K562 (cell line): ENCODE measurements around the gene PTTG1IP. TPM values are rescaled to one million over a fixed set of nuclear protein-coding genes. Genes with fewer than 3 reads are reported as not detected.

ENCODE experiments used
- ATAC-seq: fragments of 200-7000 bp; cut with Tn5 transposase; 3 replicates; pipeline ENCODE4 v1.9.1; 2020; ENCODE audit warnings: moderate library complexity
- BruUV-seq: library from RNA; stranded (reverse); fragments of 400-500 nt; replicated peaks from 2 replicates; lab custom pipeline; 2021; lab: Mats Ljungman, UMichigan
- CTCF ChIA-PET: fragments of 300-600 bp; formaldehyde crosslinking; extraction: SDS; loops from one replicate; lab custom pipeline; 2021; ENCODE audit warnings: low intra/inter-chr PET ratio; lab: Yijun Ruan, JAX
- POLR2A ChIA-PET: fragments of 300-600, 350-650 bp; sonication (Branson Sonifier 250); formaldehyde crosslinking; extraction: SDS; loops from one replicate; lab custom pipeline; 2021; ENCODE audit warnings: antibody characterized with exemption, inconsistent platforms; lab: Yijun Ruan, JAX
- DNase-seq, 4 experiments: peaks; one replicate each; pipeline versions ENCODE4 v3.0.0 to v3.0.0-alpha.2; 2011 to 2018; ENCODE audit warnings: low spot score in 3 of 4, mixed read lengths in 3 of 4; ENCODE audit errors: extremely low read depth in 1 of 4
- FAIRE-seq: peaks from 2 replicates; lab custom pipeline; 2011; peaks lifted over from hg19 to GRCh38; lab: Jason Lieb, UNC
- H2AFZ ChIP-seq: 2 replicates; pipeline ENCODE4 v1.6.0; 2011; ENCODE audit warnings: low read depth, low read length, control low read depth, inconsistent platforms
- H3K27ac ChIP-seq: fragments of 200-600 bp; 3 replicates; pipeline ENCODE4 v1.8.0; 2011; ENCODE audit warnings: low read depth, mild to moderate bottlenecking, control low read depth, inconsistent platforms, low read length, moderate library complexity, mixed read lengths; ENCODE audit errors: extremely low read depth
- H3K27me3 ChIP-seq, 2 experiments: fragments of 300-600 bp in 1 of 2; 2 replicates in 1 of 2; 3 replicates in 1 of 2; pipeline versions ENCODE4 v1.6.0 to v1.8.0; 2011; ENCODE audit warnings: inconsistent platforms in 2 of 2, low read length in 2 of 2, mild to moderate bottlenecking in 1 of 2, mixed read lengths in 1 of 2, moderate library complexity in 1 of 2; ENCODE audit not compliant: control insufficient read depth in 2 of 2, insufficient read depth in 2 of 2
- H3K36me3 ChIP-seq: fragments of 300-600 bp; 3 replicates; pipeline ENCODE4 v1.8.0; 2011; ENCODE audit warnings: mild to moderate bottlenecking, low read length, inconsistent platforms; ENCODE audit not compliant: control insufficient read depth, insufficient read depth
- H3K4me1 ChIP-seq, 2 experiments: fragments of 200-600 bp in 1 of 2; replicated peaks in 1 of 2; 2 replicates in 1 of 2; 3 replicates in 1 of 2; pipeline versions ENCODE4 v1.5.1 to v1.8.0; 2011; ENCODE audit warnings: inconsistent platforms in 2 of 2, low read length in 2 of 2, mild to moderate bottlenecking in 1 of 2, mixed read lengths in 1 of 2, moderate library complexity in 1 of 2; ENCODE audit not compliant: control insufficient read depth in 2 of 2, insufficient read depth in 2 of 2
- H3K4me2 ChIP-seq: 2 replicates; pipeline ENCODE4 v1.6.1; 2011; ENCODE audit warnings: low read length, control low read depth, inconsistent platforms, mixed read lengths; ENCODE audit not compliant: insufficient read depth
- H3K4me3 ChIP-seq: fragments of 200-600 bp; sonication (generic), shearing (Covaris generic); 2 replicates; pipeline ENCODE4 v1.5.1; 2016; ENCODE audit warnings: control low read depth, inconsistent platforms
- H3K79me2 ChIP-seq: fragments of 200-600 bp; 3 replicates; pipeline ENCODE4 v1.8.0; 2011; ENCODE audit warnings: low read length, inconsistent platforms; ENCODE audit not compliant: control insufficient read depth, insufficient read depth
- H3K9ac ChIP-seq, 2 experiments: 2 replicates each; pipeline versions ENCODE4 v1.6.0 to v1.6.1; 2011; ENCODE audit warnings: low read depth in 2 of 2, low read length in 2 of 2, control low read depth in 1 of 2, inconsistent platforms in 1 of 2, mild to moderate bottlenecking in 1 of 2, mixed read lengths in 1 of 2; ENCODE audit not compliant: insufficient read depth in 1 of 2
- H3K9me1 ChIP-seq: one replicate; pipeline ENCODE4 v1.6.0; 2011; ENCODE audit warnings: inconsistent platforms, mild to moderate bottlenecking, low read length, moderate library complexity; ENCODE audit not compliant: control insufficient read depth, insufficient read depth
- H3K9me3 ChIP-seq: replicated peaks from 2 replicates; pipeline ENCODE4 v1.5.1; 2011; ENCODE audit warnings: low read depth, low read length, inconsistent platforms; ENCODE audit not compliant: control insufficient read depth, insufficient read depth
- H4K20me1 ChIP-seq: replicated peaks from 2 replicates; pipeline ENCODE4 v1.6.1; 2011; ENCODE audit warnings: low read length, inconsistent platforms, mixed read lengths; ENCODE audit not compliant: control insufficient read depth, insufficient read depth
- BACH1 ChIP-seq: fragments of 200-800 bp; sonication (Bioruptor generic); IDR thresholded peaks from 2 replicates; pipeline ENCODE4 v1.6.1; 2016; ENCODE audit warnings: missing genetic modification characterization, missing compliant biosample characterization
- HNRNPLL ChIP-seq: fragments of 200-400 bp; formaldehyde crosslinking; IDR thresholded peaks from 2 replicates; pipeline ENCODE4 v1.6.1; 2017; ENCODE audit warnings: low read length, low read depth, mild to moderate bottlenecking; ENCODE audit not compliant: poor library complexity, severe bottlenecking
- RBM39 ChIP-seq: fragments of 200-400 bp; formaldehyde crosslinking; optimal IDR thresholded peaks from 2 replicates; pipeline ENCODE3; 2018; ENCODE audit warnings: low read depth, low read length
- SMARCA5 ChIP-seq: fragments of 450-650 bp; IDR thresholded peaks from 2 replicates; pipeline ENCODE4 v1.6.1; 2016
- ZNF830 ChIP-seq: fragments of 250-450 bp; sonication (Bioruptor Pico); IDR thresholded peaks from 2 replicates; pipeline ENCODE4 v1.5.0; 2021; ENCODE audit warnings: mild to moderate bottlenecking
- WGBS: fragments of 100-300 bp; shearing (Covaris generic); methylation state at CpG from one replicate; pipeline ENCODE4 v1.1.6; 2016; ENCODE audit warnings: low coverage, mixed read lengths; ENCODE audit not compliant: insufficient coverage; ENCODE audit errors: missing lambda C conversion rate; 5-methylcytosine and 5-hydroxymethylcytosine counted together
- in situ Hi-C: fragments of 300-500 bp; cut with MboI; formaldehyde crosslinking; loops from 4 replicates; pipeline ENCODE4 v1.15.0; 2018; ENCODE audit warnings: inconsistent platforms, mixed read lengths
- intact Hi-C: fragments of 100-400 bp; cut with micrococcal nuclease; formaldehyde crosslinking; loops from 2 replicates; pipeline ENCODE4 v1.14.2; 2022
- polyA plus RNA-seq, 8 experiments: library from polyadenylated mRNA; depleted of rRNA in 4 of 8; stranded (reverse) in 5 of 8; unstranded in 3 of 8; fragments of >200 nt; fragmentation: Nextera tagmentation in 2 of 8; fragmentation: Illumina TruSeq in 1 of 8; extraction: Ambion mirVana in 2 of 8; extraction: Trizol in 1 of 8; gene quantifications; 2 replicates each; pipeline versions ENCODE4 v1.2.1 to v1.2.3, GENCODE V29; 2011 to 2014; ENCODE audit warnings: inconsistent platforms in 1 of 8, missing spikeins in 1 of 8
- total RNA-seq, 7 experiments: library from RNA; depleted of rRNA in 6 of 7; stranded (reverse); fragments of >200 nt in 6 of 7; fragmentation: Illumina TruSeq in 2 of 7; extraction: Trizol in 2 of 7; gene quantifications; 2 replicates each; pipeline versions ENCODE4 v1.2.1 to v1.2.3, GENCODE V29; 2011 to 2021; ENCODE audit warnings: low replicate concordance in 1 of 7
- TF ChIP-seq, protein P1 (sequence below): fragments of 250-450 bp; sonication (Bioruptor Pico); IDR thresholded peaks from 2 replicates; pipeline ENCODE4 v1.8.0; 2021; ENCODE audit warnings: moderate library complexity, mild to moderate bottlenecking, inconsistent platforms
- TF ChIP-seq, protein P2 (sequence below): fragments of 450-650 bp; IDR thresholded peaks from one replicate; pipeline ENCODE4 v1.6.1; 2018; ENCODE audit warnings: mild to moderate bottlenecking, moderate library complexity; ENCODE audit not compliant: partially characterized antibody
- TF ChIP-seq, protein P3 (sequence below): sonication (generic); formaldehyde crosslinking; IDR thresholded peaks from 2 replicates; pipeline ENCODE4 v1.8.0; 2022; ENCODE audit warnings: mild to moderate bottlenecking, missing genetic modification reagents
- TF ChIP-seq, protein P4 (sequence below), 3 experiments: fragments of 200-800 bp in 1 of 3; sonication (Bioruptor generic) in 1 of 3; sonication (generic) in 1 of 3; formaldehyde crosslinking in 1 of 3; IDR thresholded peaks; 2 replicates each; pipeline versions ENCODE4 v1.6.1 to v1.8.0; 2016 to 2022; ENCODE audit warnings: mild to moderate bottlenecking in 2 of 3, missing compliant biosample characterization in 2 of 3, missing genetic modification characterization in 2 of 3, missing genetic modification reagents in 1 of 3
- TF ChIP-seq, protein P5 (sequence below): sonication (generic); formaldehyde crosslinking; IDR thresholded peaks from 2 replicates; pipeline ENCODE4 v1.8.0; 2022; ENCODE audit warnings: missing genetic modification reagents, mild to moderate bottlenecking, borderline replicate concordance

The PTTG1IP gene
- total and polyA plus RNA-seq, 9 of the 15 experiments (the other 6 are each of a cell fraction or from before 2014, with no cell fraction given) = 5.0 to 99.3 (median 82.4) TPM

DNA sequence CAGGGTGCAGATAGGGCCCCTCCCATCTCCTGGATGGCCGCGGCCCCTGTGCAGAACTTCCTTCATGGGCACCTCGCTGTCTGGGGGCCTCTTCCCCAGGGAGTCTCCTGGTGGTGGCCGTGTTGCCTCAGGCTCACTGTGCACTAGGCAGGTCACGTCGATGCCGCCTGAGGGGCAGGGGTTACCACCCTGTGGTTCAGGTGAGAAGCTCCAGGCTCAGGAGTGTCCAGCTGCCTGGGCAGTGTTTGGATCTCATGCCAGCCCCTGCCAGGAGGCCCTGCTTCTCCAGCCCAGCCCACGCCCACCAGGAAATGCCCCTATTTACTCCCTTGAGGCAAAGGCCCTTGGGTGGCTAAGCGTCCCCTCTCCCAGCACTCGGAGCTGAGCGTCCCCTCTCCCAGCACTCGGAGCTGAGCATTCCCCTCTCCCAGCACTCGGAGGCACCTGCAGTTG, 45.1 kb upstream of the PTTG1IP start:
- DNase-seq (no peak), ATAC-seq (no peak), FAIRE-seq (no peak)
- no peak overlapping the region for H3K4me3 ChIP-seq
- TF ChIP-seq SMARCA5 = no peak
- TF ChIP-seq, protein P1, sequence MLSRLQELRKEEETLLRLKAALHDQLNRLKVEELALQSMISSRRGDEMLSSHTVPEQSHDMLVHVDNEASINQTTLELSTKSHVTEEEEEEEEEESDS (CRISPR knock-in tag) = no peak
- TF ChIP-seq ZNF830 (CRISPR knock-in tag) = no peak
- TF ChIP-seq HNRNPLL = no peak
- TF ChIP-seq BACH1 = no peak
- TF ChIP-seq, protein P2, sequence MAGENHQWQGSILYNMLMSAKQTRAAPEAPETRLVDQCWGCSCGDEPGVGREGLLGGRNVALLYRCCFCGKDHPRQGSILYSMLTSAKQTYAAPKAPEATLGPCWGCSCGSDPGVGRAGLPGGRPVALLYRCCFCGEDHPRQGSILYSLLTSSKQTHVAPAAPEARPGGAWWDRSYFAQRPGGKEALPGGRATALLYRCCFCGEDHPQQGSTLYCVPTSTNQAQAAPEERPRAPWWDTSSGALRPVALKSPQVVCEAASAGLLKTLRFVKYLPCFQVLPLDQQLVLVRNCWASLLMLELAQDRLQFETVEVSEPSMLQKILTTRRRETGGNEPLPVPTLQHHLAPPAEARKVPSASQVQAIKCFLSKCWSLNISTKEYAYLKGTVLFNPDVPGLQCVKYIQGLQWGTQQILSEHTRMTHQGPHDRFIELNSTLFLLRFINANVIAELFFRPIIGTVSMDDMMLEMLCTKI = no peak
- TF ChIP-seq RBM39 = no peak
- TF ChIP-seq, protein P3, sequence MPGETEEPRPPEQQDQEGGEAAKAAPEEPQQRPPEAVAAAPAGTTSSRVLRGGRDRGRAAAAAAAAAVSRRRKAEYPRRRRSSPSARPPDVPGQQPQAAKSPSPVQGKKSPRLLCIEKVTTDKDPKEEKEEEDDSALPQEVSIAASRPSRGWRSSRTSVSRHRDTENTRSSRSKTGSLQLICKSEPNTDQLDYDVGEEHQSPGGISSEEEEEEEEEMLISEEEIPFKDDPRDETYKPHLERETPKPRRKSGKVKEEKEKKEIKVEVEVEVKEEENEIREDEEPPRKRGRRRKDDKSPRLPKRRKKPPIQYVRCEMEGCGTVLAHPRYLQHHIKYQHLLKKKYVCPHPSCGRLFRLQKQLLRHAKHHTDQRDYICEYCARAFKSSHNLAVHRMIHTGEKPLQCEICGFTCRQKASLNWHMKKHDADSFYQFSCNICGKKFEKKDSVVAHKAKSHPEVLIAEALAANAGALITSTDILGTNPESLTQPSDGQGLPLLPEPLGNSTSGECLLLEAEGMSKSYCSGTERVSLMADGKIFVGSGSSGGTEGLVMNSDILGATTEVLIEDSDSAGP (CRISPR knock-in tag) = no peak
- TF ChIP-seq, protein P4, sequence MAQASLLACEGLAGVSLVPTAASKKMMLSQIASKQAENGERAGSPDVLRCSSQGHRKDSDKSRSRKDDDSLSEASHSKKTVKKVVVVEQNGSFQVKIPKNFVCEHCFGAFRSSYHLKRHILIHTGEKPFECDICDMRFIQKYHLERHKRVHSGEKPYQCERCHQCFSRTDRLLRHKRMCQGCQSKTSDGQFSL (CRISPR knock-in tag; IDR thresholded peaks at IDR 0.05) = no peak
- TF ChIP-seq, protein P4 (tag; IDR thresholded peaks at IDR 0.05) = no peak
- TF ChIP-seq, protein P5, sequence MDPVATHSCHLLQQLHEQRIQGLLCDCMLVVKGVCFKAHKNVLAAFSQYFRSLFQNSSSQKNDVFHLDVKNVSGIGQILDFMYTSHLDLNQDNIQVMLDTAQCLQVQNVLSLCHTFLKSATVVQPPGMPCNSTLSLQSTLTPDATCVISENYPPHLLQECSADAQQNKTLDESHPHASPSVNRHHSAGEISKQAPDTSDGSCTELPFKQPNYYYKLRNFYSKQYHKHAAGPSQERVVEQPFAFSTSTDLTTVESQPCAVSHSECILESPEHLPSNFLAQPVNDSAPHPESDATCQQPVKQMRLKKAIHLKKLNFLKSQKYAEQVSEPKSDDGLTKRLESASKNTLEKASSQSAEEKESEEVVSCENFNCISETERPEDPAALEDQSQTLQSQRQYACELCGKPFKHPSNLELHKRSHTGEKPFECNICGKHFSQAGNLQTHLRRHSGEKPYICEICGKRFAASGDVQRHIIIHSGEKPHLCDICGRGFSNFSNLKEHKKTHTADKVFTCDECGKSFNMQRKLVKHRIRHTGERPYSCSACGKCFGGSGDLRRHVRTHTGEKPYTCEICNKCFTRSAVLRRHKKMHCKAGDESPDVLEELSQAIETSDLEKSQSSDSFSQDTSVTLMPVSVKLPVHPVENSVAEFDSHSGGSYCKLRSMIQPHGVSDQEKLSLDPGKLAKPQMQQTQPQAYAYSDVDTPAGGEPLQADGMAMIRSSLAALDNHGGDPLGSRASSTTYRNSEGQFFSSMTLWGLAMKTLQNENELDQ (CRISPR knock-in tag) = no peak
- H3K79me2 ChIP-seq = no peaks in the 10 kb centered on the region
- 7% methylated on average over 12 of the region's 13 CpGs for WGBS
- no peak overlapping the region for H2AFZ ChIP-seq
- no peaks in the 10 kb centered on the region for H3K9me1 ChIP-seq
- no peaks in the 10 kb centered on the region for H3K9me3 ChIP-seq
- H3K9ac ChIP-seq = no peak overlapping the region
- peaks cover 34 to 50% of the 10 kb centered on the region in 2 experiments for H3K27me3 ChIP-seq
- BruUV-seq = no TSS peak
- intact Hi-C loops = no loop called here
- in situ Hi-C loops = no loop called here
- 0 out of 2 replicates have a peak, but pooled peaks cover 3% of the 10 kb centered on the region for H4K20me1 ChIP-seq
- peaks cover 0 to 36% of the 10 kb centered on the region in 2 experiments; a peak in 2 of 5 replicates for H3K4me1 ChIP-seq
- POLR2A ChIA-PET = interaction anchor here (0.6 to 0.7 kb wide), 2 partner anchors 11 to 1267 kb away, joined by 3 to 4 read pairs; no protein-coding TSS in a partner anchor
- H3K36me3 ChIP-seq = no peaks in the 10 kb centered on the region
- no peak overlapping the region for H3K27ac ChIP-seq
- no peak overlapping the region for H3K4me2 ChIP-seq
- CTCF ChIA-PET = no interaction called here
